NAMALWA (cell line): ENCODE measurements around the gene MACF1.

ENCODE experiments used
- DNase-seq: peaks from one replicate; pipeline ENCODE4 v3.0.0-alpha.2; 2015; ENCODE audit warnings: low spot score

Gene MACF1

DNA sequence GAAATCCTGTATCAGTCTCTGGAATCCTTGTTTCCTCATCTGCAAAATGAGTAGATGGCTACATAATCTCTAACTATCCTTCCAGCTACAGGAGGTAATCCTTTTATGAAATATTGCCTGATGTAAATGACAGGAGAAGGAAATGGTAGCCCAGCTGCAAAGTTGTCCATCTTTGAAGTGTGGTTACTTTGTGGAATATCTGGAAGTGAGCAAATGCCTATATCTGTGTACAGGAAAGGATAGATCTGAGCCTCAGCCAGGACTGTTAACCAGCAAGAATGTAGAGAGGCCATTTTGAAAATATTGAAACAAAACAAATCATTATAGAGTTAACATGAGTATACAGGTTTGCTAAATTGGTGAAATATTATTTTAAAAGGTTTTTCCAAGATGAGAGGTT is 212.1 kb downstream of the MACF1 start:
- DNase-seq, result no peak

GRCh38 chr1:39418236-39418635 is 213.7 kb downstream of the MACF1 start:
- no peak for DNase-seq

DNA sequence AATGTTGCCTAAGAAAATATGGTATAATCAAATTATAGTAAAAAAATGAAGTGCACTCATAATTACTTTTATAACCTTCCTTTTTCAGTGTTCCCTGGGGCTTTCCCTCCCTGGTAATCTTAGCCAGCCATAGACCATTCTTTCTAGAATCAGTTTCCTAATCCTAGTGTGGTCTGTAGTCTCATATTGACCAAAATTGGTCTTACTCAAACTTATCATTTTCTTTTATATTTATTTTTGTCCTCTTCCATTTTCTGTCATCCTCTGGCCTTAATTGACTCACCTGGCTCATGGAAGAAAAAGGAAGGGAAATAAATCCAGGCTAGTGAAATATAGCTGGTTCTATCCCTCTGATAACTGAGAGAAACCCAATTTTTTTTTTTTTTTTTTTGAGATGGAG is 216.0 kb downstream of the MACF1 start:
- DNase-seq, result no peak

- peak; percentile 21 for DNase-seq
These were observed 218.1 kb downstream of the MACF1 start for GRCh38 chr1:39422614-39423013.

GRCh38 chr1:39425151-39425550 is 220.7 kb downstream of the MACF1 start:
- DNase-seq, result no peak

- DNase-seq, result no peak
These were observed 221.1 kb downstream of the MACF1 start for GRCh38 chr1:39425634-39426033.

DNA sequence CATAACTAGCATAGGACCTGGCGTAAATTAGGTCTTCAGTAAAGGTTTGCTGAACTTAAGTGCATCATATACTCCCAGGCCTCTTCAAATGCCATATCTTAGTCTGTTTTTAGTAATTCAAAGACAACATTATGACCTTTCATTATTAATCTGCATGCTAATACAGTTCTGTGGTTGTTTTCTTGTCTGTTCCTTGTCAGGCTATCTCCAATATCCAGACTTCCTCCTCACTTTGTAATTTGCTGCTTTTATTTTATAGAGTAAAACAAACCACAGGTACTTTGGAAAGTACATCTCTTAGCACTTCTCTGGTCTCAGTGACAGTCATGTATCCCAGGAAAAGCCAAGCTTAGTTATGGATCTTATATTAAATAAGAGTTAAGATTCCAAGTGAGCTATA is 221.9 kb downstream of the MACF1 start:
- DNase-seq, result no peak

- no peak for DNase-seq
These were observed 222.9 kb downstream of the MACF1 start for GRCh38 chr1:39427374-39427773.

DNA sequence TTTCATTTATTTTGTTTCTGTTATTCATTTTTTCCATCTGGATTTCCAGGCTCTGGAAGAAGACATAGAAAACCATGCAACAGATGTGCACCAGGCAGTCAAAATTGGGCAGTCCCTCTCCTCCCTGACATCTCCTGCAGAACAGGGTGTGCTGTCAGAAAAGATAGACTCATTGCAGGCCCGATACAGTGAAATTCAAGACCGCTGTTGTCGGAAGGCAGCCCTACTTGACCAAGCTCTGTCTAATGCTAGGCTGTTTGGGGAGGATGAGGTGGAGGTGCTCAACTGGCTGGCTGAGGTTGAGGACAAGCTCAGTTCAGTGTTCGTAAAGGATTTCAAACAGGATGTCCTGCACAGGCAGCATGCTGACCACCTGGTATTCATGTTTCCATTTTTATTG is 223.4 kb downstream of the MACF1 start:
- no peak for DNase-seq

- DNase-seq, result no peak
These were observed 227.4 kb downstream of the MACF1 start for GRCh38 chr1:39431927-39432326.

- no peak for DNase-seq
These were observed 230.4 kb downstream of the MACF1 start for GRCh38 chr1:39434797-39435395.

DNA sequence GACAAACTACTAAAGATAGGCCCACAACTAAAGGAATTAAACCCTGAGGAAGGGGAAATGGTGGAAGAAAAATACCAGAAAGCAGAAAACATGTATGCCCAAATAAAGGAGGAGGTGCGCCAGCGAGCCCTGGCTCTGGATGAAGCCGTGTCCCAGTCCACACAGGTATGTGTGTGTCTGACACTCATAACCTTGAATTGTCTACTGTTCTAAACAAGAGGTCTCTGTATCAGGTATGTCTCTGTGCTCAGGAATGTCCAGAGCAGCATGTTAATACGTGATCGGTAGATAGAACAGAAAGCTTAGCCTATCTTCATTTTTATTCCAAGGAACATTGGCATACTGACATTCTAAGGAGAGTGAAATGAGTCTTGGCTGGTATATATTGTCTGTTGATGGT is 231.1 kb downstream of the MACF1 start:
- no peak for DNase-seq

GRCh38 chr1:39436842-39437241 is 232.3 kb downstream of the MACF1 start:
- peak; percentile 12 for DNase-seq

DNA sequence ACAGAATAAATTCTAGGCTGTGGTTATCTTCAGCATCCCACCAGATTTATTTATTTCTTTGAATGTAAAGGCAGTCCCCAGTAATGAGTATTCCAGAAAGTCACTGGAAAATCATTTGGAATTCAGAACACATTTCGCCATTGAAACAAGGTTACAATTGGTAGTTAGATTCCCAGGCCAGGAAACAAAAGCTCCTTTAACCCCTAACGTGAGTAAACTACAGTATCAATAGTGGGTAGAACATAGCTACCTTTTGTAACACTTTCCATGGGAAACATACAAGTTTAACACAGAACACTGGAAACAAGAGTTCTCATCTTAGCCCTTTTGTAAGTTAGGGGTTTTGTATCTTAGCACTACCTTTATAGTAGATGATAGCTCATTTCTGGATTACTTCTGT is 233.5 kb downstream of the MACF1 start:
- DNase-seq, result no peak

DNA sequence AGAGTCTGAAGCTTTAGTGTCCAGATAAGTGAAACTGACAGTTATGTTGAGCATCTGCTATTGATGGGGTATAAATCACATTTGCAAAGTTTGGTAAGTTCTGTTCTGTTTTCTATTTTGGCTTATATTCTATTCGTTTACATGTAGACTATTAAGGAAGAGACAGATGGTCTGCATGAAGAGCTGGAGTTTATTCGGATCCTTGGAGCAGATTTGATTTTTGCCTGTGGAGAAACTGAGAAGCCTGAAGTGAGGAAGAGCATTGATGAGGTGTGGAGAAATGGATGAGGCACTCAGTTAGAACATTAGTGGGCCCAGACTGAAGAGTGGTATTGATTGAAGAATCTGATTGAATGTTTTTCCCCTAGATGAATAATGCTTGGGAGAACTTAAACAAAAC is 236.4 kb downstream of the MACF1 start:
- no peak for DNase-seq

GRCh38 chr1:39441797-39442196 is 237.3 kb downstream of the MACF1 start:
- peak; percentile 15 for DNase-seq

DNA sequence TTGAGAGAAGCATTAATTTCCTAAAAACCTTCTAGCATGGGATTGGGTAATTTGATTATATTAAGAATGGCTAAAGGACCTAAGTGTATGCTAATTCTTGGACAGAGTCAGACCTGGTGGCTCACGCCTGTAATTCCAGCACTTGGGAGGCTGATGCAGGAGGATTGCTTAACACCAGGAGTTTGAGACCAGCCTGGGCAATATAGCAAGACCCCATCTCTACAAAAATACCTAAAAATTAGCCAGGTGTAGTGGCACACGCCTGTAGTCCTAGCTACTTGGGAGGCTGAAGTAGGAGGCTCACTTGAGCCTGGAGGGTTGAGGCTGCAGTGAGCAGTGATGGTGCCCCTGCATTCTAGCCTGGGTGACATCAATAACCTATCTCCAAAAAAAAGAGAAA is 241.1 kb downstream of the MACF1 start:
- DNase-seq, result peak; percentile 3

DNA sequence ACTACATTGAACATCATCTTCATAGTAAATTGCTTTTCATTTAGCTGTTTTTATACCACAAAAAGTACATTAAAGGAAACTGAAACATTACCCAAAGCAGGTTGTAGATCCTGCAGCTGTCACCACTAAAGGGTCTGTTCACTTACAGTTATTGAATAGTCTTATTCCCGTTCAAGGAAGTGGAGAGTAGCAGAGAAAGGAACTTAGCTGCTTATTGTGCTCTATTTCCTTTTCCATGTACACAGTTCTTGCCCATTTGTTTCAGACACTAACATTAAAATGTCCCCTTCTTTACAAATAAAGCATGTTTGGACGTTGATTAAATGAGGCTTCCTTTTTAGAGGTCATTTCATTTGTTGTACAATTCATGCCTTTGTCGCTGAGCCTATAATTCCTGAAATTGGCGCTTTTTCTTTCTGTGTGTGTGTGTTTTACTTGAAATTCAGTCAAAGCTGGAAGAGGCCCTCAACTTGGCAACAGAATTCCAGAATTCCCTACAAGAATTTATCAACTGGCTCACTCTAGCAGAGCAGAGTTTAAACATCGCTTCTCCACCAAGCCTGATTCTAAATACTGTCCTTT is 242.6 kb downstream of the MACF1 start:
- DNase-seq, result no peak

DNA sequence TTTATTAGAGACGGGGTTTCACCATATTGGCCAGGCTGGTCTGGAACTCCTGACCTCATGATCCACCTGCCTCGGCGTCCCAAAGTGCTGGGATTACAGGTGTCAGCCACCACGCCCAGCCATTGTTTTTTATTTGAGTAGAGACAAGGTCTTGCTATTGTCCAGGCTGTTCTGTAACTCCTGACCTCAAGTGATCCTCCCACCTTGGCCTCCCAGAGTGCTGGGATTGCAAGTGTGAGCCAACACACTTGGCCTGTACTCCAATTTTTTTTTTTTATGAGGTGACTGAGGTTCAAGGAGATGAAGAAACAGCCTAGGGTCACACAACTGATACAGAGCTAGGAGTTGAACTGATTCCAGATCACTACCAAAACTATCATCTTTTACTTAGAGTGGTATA is 245.5 kb downstream of the MACF1 start:
- peak; percentile 6 for DNase-seq

DNA sequence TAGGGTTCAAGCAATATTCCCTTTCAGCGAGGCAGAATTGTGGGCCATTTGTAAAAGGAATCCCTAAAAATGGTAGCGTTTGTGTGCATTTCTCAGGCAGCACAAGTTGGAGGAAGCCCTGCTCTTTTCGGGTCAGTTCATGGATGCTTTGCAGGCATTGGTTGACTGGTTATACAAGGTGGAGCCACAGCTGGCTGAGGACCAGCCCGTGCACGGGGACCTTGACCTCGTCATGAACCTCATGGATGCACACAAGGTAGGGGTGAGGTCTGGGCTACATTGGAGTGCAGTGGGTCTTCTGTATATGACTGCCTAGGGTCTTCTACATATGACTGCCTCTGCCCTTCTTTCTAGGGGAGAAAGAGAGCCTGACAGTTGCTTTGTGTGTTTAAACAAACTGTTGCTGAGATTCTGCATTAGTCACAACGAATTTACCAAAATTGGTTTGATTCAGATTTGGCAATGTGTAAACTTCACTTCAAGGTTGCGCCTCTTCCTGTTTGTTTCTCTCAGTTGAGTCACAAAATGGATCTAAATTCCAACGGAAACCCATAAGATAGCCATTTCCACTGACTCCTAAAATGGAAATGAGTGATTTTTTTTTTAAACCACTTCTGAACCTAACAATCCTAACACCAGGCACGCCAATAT is 246.6 kb downstream of the MACF1 start:
- peak; percentile 5 for DNase-seq

DNA sequence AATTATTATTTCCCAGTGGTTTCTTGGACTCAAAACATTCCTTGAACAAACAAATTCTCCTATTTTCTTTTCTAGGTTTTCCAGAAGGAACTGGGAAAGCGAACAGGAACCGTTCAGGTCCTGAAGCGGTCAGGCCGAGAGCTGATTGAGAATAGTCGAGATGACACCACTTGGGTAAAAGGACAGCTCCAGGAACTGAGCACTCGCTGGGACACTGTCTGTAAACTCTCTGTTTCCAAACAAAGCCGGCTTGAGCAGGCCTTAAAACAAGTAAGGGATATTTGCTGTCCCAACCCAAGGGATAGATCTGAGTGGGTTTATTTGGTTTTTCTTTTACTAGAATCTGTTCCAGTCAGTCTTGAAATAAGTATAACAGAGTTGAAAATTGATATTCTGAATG is 247.6 kb downstream of the MACF1 start:
- DNase-seq, result peak; percentile 3

DNA sequence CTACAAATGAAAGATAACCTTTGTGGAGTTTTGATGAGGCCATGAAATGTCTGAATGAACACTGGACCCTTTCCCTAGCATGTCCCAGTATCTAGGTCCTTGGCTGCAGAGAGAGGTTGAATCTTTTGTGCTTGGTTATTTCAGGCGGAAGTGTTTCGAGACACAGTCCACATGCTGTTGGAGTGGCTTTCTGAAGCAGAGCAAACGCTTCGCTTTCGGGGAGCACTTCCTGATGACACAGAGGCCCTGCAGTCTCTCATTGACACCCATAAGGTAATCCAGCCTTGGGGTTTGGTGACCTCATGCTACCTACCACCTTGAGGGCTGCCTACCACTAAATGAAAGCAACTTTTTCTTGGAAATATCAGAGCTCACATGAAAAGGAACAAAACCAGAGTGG is 248.0 kb downstream of the MACF1 start:
- DNase-seq, result no peak

DNA sequence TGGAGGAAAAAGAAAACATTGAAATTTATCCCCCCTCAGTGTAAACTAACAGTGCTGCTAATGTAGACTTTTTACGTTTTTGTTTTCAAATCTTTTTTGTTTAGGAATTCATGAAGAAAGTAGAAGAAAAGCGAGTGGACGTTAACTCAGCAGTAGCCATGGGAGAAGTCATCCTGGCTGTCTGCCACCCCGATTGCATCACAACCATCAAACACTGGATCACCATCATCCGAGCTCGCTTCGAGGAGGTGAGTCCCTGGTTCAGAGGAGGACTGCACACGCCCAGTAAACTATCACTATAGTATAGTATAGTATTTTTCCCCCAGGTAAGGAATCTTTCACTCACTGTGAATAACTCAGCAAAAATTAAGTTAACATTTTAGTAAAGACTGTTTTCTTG is 249.1 kb downstream of the MACF1 start:
- no peak for DNase-seq

DNA sequence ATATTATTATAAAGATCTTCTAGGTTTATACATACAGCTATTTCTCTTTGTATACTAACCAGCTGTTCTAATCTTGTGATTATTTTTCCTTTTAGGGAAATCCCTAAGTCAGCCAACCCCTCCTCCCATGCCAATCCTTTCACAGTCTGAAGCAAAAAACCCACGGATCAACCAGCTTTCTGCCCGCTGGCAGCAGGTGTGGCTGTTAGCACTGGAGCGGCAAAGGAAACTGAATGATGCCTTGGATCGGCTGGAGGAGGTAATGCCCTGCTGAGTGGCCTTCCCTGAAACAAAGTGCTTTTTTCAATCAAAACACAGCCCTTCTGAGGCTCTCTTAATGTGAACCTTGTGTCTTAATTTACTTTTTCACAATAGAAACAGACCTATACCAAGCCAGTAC is 254.5 kb downstream of the MACF1 start:
- no peak for DNase-seq
